NCI-H82 treated with DMSO at 0.1 percent for 48 hours (cell line): Measurements from ENCODE around the gene GNG7.
"Not testable (repeated sequence)": the region's sequence is repeated elsewhere in the genome, so short reads cannot be mapped to it uniquely, and the experiment has no call there.

Experiments used
- DNase-seq: peaks from one replicate; lab custom pipeline; 2025; ENCODE audit not compliant: unreplicated experiment; lab: John Stamatoyannopoulos, UW

The GNG7 gene

DNA sequence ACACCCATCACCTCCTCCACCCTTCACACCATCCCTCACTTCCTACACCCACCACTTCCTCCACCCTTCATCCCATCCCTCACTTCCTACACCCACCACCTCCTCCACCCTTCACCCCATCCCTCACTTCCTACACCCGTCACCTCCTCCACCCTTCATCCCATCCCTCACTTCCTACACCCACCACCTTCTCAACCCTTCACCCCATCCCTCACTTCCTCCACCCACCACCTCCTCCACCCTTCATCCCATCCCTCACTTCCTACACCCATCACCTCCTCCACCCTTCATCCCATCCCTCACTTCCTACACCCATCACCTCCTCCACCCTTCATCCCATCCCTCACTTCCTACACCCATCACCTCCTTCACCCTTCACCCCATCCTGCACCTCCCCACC lies 11.6 kb upstream of the GNG7 start:
- not testable (repeated sequence) for DNase-seq

DNA sequence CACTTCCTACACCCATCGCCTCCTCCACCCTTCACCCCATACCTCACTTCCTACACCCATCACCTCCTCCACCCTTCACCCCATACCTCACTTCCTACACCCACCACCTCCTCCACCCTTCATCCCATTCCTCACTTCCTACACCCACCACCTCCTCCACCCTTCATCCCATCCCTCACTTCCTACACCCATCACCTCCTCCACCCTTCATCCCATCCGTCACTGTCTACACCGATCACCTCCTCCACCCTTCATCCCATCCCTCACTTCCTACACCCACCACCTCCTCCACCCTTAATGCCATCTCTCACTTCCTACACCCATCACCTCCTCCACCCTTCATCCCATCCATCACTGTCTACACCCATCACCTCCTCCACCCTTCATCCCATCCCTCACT lies 10.7 kb upstream of the GNG7 start:
- DNase-seq, result not testable (repeated sequence)

DNA sequence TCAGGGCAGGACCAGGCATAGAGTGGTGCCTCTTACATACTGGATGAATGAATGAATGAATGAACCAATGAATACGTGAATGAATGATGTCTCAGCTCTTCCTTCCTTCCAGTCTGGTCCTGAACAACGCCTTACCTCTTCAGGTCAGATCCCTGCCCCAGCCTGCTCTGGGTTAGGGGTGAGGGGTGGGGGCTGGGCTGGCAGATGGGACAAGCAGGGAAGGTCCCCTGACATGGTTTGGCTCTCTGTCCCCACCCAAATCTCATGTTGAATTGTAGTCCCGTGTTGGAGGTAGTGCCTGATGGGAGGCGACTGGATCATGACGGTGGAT lies 9.3 kb upstream of the GNG7 start:
- no peak for DNase-seq

GRCh38 chr19:2711172-2711874 lies 8.8 kb upstream of the GNG7 start:
- DNase-seq, result no peak

- DNase-seq, result no peak
Measured at GRCh38 chr19:2706251-2706650, 3.8 kb upstream of the GNG7 start.

- no peak for DNase-seq
Measured at GRCh38 chr19:2703691-2704216, 1.3 kb upstream of the GNG7 start.

GRCh38 chr19:2703077-2703437 lies 563 bp upstream of the GNG7 start:
- no peak for DNase-seq

DNA sequence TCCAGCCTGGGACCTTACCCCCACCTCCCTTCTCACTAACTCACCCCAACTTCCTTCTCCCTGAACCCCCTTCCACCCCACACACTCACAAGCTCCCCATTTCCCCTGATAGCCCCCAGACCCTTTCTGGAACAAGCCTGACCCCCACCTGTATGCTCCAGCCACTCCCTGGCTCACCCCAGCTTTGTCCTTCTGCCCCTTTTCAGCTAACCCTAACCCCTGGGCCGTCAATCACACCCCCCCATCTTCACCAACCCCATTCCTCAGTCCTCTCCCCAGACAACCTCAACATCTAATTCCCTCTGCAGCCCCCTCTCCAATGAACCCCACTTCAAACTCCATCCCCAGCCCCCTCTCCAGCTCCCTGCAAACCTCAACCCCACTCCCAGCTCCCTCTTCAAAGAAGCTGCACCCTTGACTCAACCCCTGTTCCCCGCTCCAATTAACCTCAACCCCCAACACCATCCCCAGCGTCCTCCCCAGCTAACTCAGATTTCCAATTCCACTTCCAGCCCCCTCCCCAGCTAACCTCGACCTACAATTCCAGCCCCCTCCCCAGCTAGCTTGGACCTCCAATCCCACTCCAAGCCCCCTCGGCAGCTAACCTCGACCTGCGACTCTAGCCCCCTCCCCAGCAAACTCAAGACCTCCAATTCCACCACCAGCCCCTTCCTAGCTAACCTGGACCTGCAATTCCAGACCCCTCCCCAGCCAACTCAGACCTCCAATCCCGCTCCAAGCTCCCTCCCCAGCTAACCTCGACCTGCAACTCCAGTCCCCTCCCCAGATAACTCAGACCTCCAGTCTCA lies 929 bp downstream of the GNG7 start:
- no peak for DNase-seq

GRCh38 chr19:2700660-2701360 lies 1.7 kb downstream of the GNG7 start:
- DNase-seq, result no peak

DNA sequence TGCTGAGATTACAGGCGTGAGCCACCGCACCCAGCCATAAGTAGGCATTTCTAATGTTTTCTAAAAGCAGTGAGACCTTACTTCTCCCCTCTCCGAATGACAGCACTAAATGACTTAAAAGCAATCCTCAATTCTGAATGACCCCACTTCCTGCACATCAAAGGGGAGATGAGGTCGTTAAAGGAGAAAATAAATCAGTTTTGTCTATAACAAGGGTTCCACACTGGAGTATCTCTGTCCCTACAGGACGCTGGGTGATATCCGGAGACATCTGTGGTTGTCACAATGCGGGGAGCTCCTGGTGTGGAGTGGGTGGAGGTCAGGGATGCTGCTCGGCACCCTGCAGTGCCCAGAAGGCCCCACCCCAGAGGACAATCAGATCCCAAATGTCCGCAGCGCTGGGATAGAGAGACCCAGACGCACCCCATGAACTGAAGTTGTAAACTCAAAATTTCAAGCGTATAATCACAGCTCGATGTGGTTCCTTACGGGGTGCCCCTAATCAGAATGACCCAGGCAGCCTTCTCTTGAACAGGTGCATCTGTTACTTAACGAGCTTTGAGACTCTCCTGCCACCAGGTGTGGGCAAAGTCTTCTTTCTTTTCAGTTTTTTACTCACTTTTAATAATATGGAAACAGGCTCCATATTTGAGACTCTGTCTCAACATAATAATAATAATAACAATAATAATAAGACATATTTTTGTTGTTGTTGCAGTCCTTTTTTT lies 2.9 kb downstream of the GNG7 start:
- DNase-seq, result no peak

DNA sequence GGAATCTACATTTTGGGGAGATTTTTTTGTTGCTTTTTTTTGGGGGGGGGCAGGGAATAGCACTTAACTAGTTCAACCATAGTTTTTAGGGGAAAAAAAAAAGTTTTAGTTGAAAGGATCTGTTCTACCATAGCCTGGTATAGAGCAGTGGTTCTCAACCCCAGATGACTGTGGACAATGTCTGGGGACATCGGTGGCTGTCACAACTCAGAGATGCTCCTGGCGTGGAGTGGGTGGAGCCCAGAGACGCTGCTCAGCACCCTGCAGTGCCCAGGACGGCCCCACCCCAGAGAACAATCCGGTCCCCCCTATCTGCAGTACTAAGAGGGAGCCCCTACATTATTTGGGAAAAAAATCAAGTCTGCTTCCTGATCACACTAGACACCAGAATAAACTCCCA lies 8.3 kb downstream of the GNG7 start:
- no peak for DNase-seq

DNA sequence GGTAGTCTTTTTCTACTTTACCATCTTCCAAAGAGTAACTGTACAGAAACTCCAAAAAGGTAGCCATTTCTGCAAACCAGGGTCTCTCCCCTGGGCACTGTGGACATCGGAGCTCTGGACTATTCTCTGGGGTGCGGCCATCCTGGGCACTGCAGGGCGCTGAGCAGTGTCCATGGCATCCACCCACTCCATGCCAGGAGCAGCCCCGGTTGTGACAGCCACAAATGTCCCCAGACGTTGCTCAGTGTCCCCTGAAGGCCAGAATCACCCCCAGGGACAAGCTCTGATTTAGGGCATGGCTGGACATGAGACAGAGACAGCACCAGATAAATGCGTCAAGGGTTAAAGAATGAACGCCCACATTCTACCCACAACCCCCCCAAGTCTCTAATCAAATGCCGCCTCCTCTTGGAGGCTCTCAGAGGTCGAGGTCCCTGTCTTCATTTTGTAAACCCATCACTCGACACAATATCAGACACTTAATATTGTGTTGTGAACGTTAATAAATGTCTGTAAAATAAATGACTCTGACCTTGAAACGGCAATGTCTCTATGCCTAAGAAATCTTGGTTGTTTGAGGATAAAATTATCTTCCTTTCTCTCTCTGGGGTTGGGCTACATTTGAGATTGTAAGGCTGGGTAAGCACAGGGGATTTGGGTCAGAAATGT lies 8.9 kb downstream of the GNG7 start:
- no peak for DNase-seq

GRCh38 chr19:2691951-2692350 lies 10.5 kb downstream of the GNG7 start:
- DNase-seq, result no peak

DNA sequence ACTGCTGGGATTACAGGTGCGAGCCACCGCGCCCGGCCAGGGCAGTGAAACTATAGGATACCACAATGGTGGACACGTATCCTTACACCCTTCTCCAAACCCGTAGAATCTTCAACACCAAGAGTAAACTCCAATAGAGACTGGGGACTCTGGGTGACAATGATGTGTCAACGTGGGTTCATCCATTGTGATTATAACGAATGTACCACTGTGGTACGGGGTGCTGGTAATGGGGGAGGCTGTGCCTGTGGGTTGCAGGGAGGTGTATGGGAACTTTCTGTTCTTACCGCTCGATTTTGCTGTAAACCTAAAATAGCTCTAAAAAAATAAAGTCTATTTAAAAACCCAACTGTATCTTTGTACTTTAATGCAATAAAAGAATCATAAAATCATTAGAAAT lies 11.6 kb downstream of the GNG7 start:
- no peak for DNase-seq

DNA sequence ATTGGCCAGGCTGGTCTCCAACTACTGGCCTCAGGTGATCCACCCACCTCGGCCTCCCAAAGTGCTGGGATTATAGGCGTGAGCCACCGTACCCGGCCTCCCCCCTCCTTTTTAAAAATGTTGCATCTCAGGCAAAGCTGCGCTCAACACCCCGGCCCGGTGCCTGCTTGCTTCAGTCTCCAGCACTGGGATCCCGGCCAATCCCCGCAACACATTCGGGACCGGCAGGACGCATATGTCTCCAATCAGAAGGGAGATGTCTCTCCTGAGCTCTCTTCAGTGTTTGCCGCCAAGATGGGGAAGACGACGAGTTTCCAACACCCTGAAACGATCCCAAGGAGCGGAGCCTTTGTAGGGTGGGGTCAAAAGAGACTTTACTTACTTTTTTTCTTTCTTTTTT lies 16.1 kb downstream of the GNG7 start:
- DNase-seq, result no peak

GRCh38 chr19:2685204-2685704 lies 17.2 kb downstream of the GNG7 start:
- no peak for DNase-seq

GRCh38 chr19:2683430-2684003 lies 19.0 kb downstream of the GNG7 start:
- DNase-seq, result no peak

GRCh38 chr19:2680808-2681207 lies 21.7 kb downstream of the GNG7 start:
- DNase-seq, result no peak

- DNase-seq, result no peak
Measured at GRCh38 chr19:2679439-2679838, 23.1 kb downstream of the GNG7 start.

- not testable (repeated sequence) for DNase-seq
Measured at GRCh38 chr19:2678948-2679347, 23.5 kb downstream of the GNG7 start.
